Measurements from ENCODE around the gene ENOX1. TPM values are rescaled to one million over a fixed set of nuclear protein-coding genes. Genes with fewer than 3 reads are reported as not detected.

The ENOX1 gene
- total and polyA plus RNA-seq, 2 of the 13 experiments (the other 11 are each of a cell fraction or from before 2014, with no cell fraction given): not detected

DNA sequence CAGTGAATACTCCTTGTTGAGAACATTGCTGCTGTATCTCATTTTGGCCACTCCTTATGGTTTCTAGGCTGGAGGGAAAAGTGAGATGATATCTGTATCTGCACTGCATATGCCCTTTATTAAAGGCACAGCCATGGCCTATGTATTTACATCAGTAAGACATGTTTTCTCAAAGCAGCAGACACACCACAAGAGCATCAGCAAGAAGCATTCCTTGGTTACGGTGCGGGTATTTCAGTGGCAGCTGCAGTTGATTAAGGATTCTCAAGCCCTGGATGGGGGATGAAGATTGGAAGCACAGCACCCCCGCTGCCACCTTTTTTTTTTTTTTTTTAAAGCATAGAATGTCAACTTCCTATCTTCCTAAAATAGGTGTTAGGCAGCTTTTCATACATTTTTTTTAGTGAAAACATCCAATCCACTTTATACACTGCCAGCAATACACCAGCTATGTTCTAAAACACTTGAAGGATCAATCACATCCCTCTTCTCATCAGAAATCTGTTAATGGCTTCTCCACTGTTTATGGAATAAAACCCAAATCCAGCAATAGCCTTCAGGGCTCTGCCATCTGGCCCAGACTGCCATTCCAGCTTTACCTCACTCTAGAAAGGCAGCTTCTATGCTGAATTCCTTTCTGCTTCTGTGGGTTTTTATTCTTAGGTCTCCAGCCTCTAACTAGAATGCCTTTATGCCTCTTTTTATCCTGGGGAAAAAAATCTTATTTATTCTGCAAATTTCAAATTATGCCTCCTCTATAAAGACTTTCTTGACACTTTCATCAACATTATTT lies 432.4 kb downstream of the ENOX1 start:
- WGBS (ENCODE audit: low lambda C conversion rate): 22% methylated on average over 3 of the region's 3 CpGs
- Histone ChIP-seq H2AFZ (ENCODE audit: low read length) (no peak overlapping the region), H3K4me3 (replicated peaks in 1 of 3; ENCODE audit: insufficient read depth in 1 of 3, low read depth in 2 of 3, low read length in 3 of 3) (no peak overlapping the region), H3K27ac (ENCODE audit: extremely low read length, insufficient read depth, low read length) (no peak overlapping the region), H3K9me3 (ENCODE audit: low read length) (no peaks in the 10 kb centered on the region), H3K4me1 (ENCODE audit: insufficient read depth, low read length) (no peaks in the 10 kb centered on the region), H3K36me3 (replicated peaks in 1 of 2; ENCODE audit: control insufficient read depth in 1 of 2, insufficient read depth in 2 of 2, low read length in 2 of 2) (no peaks in the 10 kb centered on the region), H3K9ac (ENCODE audit: insufficient read depth, low read depth, low read length) (no peak overlapping the region), H4K20me1 (ENCODE audit: insufficient read depth, low read length) (no peaks in the 10 kb centered on the region), H3K27me3 (ENCODE audit: control insufficient read depth in 1 of 2, insufficient read depth in 2 of 2, low read length in 2 of 2) (no peaks in the 10 kb centered on the region; a peak in 1 of 5 replicates), H3K4me2 (ENCODE audit: low read depth, low read length) (no peak overlapping the region), H3K79me2 (ENCODE audit: insufficient read depth, low read length) (no peaks in the 10 kb centered on the region)
- BruUV-seq (replicated peaks): no TSS peak
- POLR2A ChIA-PET: no interaction called here
- in situ Hi-C loops (cut with HindIII; ENCODE audit: extremely low pct_ligation_motif_present, low pct_unique_long_range_greater_than_20kb) (no loop called here), intact Hi-C loops (cut with micrococcal nuclease; ENCODE audit: unreplicated experiment) (no loop called here)
- ATAC-seq: no peak
- no peak for TF ChIP-seq ZNF841 (CRISPR knock-in tag; IDR thresholded peaks at IDR 0.05; ENCODE audit: borderline replicate concordance)
- no peak for TF ChIP-seq ZNF224 (CRISPR knock-in tag; IDR thresholded peaks at IDR 0.05)
- TF ChIP-seq NR1H2 (CRISPR knock-in tag; IDR thresholded peaks at IDR 0.05; ENCODE audit: borderline replicate concordance, low read depth): no peak
- no peak for TF ChIP-seq JUN (CRISPR knock-in tag; IDR thresholded peaks at IDR 0.05)
- TF ChIP-seq, protein P1, sequence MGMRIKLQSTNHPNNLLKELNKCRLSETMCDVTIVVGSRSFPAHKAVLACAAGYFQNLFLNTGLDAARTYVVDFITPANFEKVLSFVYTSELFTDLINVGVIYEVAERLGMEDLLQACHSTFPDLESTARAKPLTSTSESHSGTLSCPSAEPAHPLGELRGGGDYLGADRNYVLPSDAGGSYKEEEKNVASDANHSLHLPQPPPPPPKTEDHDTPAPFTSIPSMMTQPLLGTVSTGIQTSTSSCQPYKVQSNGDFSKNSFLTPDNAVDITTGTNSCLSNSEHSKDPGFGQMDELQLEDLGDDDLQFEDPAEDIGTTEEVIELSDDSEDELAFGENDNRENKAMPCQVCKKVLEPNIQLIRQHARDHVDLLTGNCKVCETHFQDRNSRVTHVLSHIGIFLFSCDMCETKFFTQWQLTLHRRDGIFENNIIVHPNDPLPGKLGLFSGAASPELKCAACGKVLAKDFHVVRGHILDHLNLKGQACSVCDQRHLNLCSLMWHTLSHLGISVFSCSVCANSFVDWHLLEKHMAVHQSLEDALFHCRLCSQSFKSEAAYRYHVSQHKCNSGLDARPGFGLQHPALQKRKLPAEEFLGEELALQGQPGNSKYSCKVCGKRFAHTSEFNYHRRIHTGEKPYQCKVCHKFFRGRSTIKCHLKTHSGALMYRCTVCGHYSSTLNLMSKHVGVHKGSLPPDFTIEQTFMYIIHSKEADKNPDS (CRISPR knock-in tag; IDR thresholded peaks at IDR 0.05): no peak
- no peak for TF ChIP-seq PREB (CRISPR knock-in tag; IDR thresholded peaks at IDR 0.05)
- TF ChIP-seq ZNF629 (CRISPR knock-in tag; conservative IDR thresholded peaks at IDR 0.05): no peak
- no peak for TF ChIP-seq ZNF772 (CRISPR knock-in tag; IDR thresholded peaks at IDR 0.05)
- no peak for TF ChIP-seq IRX3 (CRISPR knock-in tag; IDR thresholded peaks at IDR 0.05; ENCODE audit: borderline replicate concordance, low read depth)
- no peak for TF ChIP-seq GABPA (IDR thresholded peaks at IDR 0.05; ENCODE audit: low read depth, low read length)
- no peak for TF ChIP-seq GABPA (CRISPR knock-in tag; IDR thresholded peaks at IDR 0.05; ENCODE audit: low read depth)
- TF ChIP-seq ZNF333 (CRISPR knock-in tag; IDR thresholded peaks at IDR 0.05; ENCODE audit: borderline replicate concordance): no peak
- no peak for DNase-seq (ENCODE audit: low spot score)
- FAIRE-seq: no peak
- CTCF ChIA-PET (ENCODE audit: low intra/inter-chr PET ratio, low total read pairs): no interaction called here

Measured in HepG2 (cell line).